HCT116 (cell line): ENCODE measurements around the gene RHBDF2. TPM values are rescaled to one million over a fixed set of nuclear protein-coding genes. Genes with fewer than 3 reads are reported as not detected.

Experiments
- ATAC-seq: fragments of 200-7000 bp; cut with Tn5 transposase; 2 replicates; pipeline ENCODE4 v1.9.1; 2020; ENCODE audit warnings: mild to moderate bottlenecking, moderate library complexity
- BruUV-seq: library from RNA; stranded (reverse); fragments of 400-500 nt; replicated peaks from 2 replicates; lab custom pipeline; 2021; lab: Mats Ljungman, UMichigan
- CTCF ChIA-PET: fragments of 300-600 bp; sonication (Branson Sonifier 250); formaldehyde crosslinking; loops from one replicate; lab custom pipeline; 2021; ENCODE audit warnings: antibody characterized with exemption; lab: Charles Lee
- POLR2A ChIA-PET: fragments of 300-600, 350-600 bp; sonication (Branson Sonifier 250); formaldehyde crosslinking; loops from one replicate; lab custom pipeline; 2021; ENCODE audit warnings: antibody characterized with exemption; lab: Charles Lee
- RAD21 ChIA-PET, 2 experiments: fragments of 300-600 bp; sonication (Branson Sonifier 250); formaldehyde crosslinking; loops; one replicate each; lab custom pipeline; 2023; ENCODE audit warnings: low total read pairs in 2 of 2; ENCODE audit not compliant: uncharacterized antibody in 2 of 2, unreplicated experiment in 2 of 2, low non-redundant PET in 1 of 2; lab: Charles Lee
- DNase-seq: peaks from one replicate; pipeline ENCODE4 v3.0.0-alpha.2; 2010; ENCODE audit warnings: low read depth, low spot score
- H2AFZ ChIP-seq: fragments of 200-600 bp; shearing (Covaris generic), sonication (generic); 2 replicates; pipeline ENCODE4 v1.6.1; 2017; ENCODE audit warnings: low read depth, mixed run types, mixed read lengths, antibody characterized with exemption, low read length; ENCODE audit not compliant: poor library complexity, severe bottlenecking
- H3K27ac ChIP-seq: 2 replicates; pipeline ENCODE4 v1.5.1; 2012; ENCODE audit warnings: low read depth, low read length
- H3K27me3 ChIP-seq: fragments of 200-600 bp; sonication (generic); 2 replicates; pipeline ENCODE4 v1.6.1; 2016; ENCODE audit warnings: mixed run types, low read length, mixed read lengths; ENCODE audit not compliant: insufficient read depth
- H3K36me3 ChIP-seq, 2 experiments: fragments of 200-500 bp in 1 of 2; fragments of 200-600 bp in 1 of 2; sonication (Bioruptor generic) in 1 of 2; sonication (generic) in 1 of 2; 2 replicates each; pipeline versions ENCODE4 v1.5.1 to v1.6.1; 2014 to 2016; ENCODE audit warnings: low read length in 2 of 2, inconsistent platforms in 1 of 2, mixed read lengths in 1 of 2, mixed run types in 1 of 2; ENCODE audit not compliant: insufficient read depth in 2 of 2, control insufficient read depth in 1 of 2
- H3K4me1 ChIP-seq, 2 experiments: fragments of 200-600 bp in 1 of 2; sonication (generic) in 1 of 2; 2 replicates each; pipeline versions ENCODE4 v1.5.1 to v1.6.1; 2012 to 2017; ENCODE audit warnings: low read length in 2 of 2, inconsistent platforms in 1 of 2, mild to moderate bottlenecking in 1 of 2, mixed read lengths in 1 of 2, mixed run types in 1 of 2, moderate library complexity in 1 of 2; ENCODE audit not compliant: insufficient read depth in 2 of 2, control insufficient read depth in 1 of 2
- H3K4me2 ChIP-seq: fragments of 200-600 bp; sonication (generic); 2 replicates; pipeline ENCODE4 v1.6.1; 2017; ENCODE audit warnings: mixed run types, low read length, mixed read lengths
- H3K4me3 ChIP-seq, 2 experiments: fragments of 200-600 bp in 1 of 2; sonication (generic) in 1 of 2; replicated peaks in 1 of 2; 2 replicates each; pipeline ENCODE4 v1.5.1; 2011 to 2016; ENCODE audit warnings: low read length in 2 of 2, control low read depth in 1 of 2, low read depth in 1 of 2, mild to moderate bottlenecking in 1 of 2, mixed read lengths in 1 of 2, mixed run types in 1 of 2
- H3K79me2 ChIP-seq: fragments of 200-600 bp; sonication (generic); 2 replicates; pipeline ENCODE4 v1.6.1; 2017; ENCODE audit warnings: mild to moderate bottlenecking, mixed run types, low read length, moderate library complexity, mixed read lengths; ENCODE audit not compliant: insufficient read depth
- H3K9ac ChIP-seq: fragments of 200-600 bp; sonication (generic); 2 replicates; pipeline ENCODE4 v1.6.1; 2016; ENCODE audit warnings: low read length, mixed read lengths
- H3K9me2 ChIP-seq: fragments of 200-600 bp; sonication (generic), shearing (Covaris generic); 2 replicates; pipeline ENCODE4 v1.6.1; 2017; ENCODE audit warnings: mixed run types, mild to moderate bottlenecking, moderate library complexity; ENCODE audit not compliant: insufficient read depth
- H3K9me3 ChIP-seq, 2 experiments: fragments of 200-500 bp in 1 of 2; fragments of 200-600 bp in 1 of 2; sonication (Bioruptor generic) in 1 of 2; sonication (generic) in 1 of 2; 2 replicates each; pipeline ENCODE4 v1.6.1; 2014 to 2017; ENCODE audit warnings: low read length in 2 of 2, mixed read lengths in 2 of 2, inconsistent platforms in 1 of 2, low read depth in 1 of 2, mild to moderate bottlenecking in 1 of 2, mixed run types in 1 of 2, moderate library complexity in 1 of 2; ENCODE audit not compliant: control insufficient read depth in 1 of 2, insufficient read depth in 1 of 2
- H4K20me1 ChIP-seq: fragments of 200-600 bp; sonication (generic), shearing (Covaris generic); 2 replicates; pipeline ENCODE4 v1.6.1; 2017; ENCODE audit warnings: mixed run types, mild to moderate bottlenecking, moderate library complexity; ENCODE audit not compliant: insufficient read depth
- ATF3 ChIP-seq: IDR thresholded peaks from 2 replicates; pipeline ENCODE4 v1.6.1; 2012
- CBX3 ChIP-seq: IDR thresholded peaks from 2 replicates; pipeline ENCODE4 v1.6.1; 2012; ENCODE audit warnings: low read depth
- CEBPB ChIP-seq: IDR thresholded peaks from 2 replicates; pipeline ENCODE4 v1.6.1; 2012; ENCODE audit warnings: low read depth
- CTCF ChIP-seq, 3 experiments: fragments of 200-600 bp in 1 of 3; sonication (generic) in 1 of 3; IDR thresholded peaks in 2 of 3; conservative IDR thresholded peaks in 1 of 3; 2 replicates each; pipeline ENCODE4 v1.5.1; 2012 to 2017; ENCODE audit warnings: low read depth in 2 of 3, low read length in 2 of 3, antibody characterized with exemption in 1 of 3, borderline replicate concordance in 1 of 3, control low read depth in 1 of 3, mild to moderate bottlenecking in 1 of 3, mixed read lengths in 1 of 3, mixed run types in 1 of 3, moderate library complexity in 1 of 3; ENCODE audit not compliant: insufficient read depth in 1 of 3
- EGR1 ChIP-seq: IDR thresholded peaks from 2 replicates; pipeline ENCODE4 v1.6.1; 2012; ENCODE audit warnings: low read depth
- ELF1 ChIP-seq: IDR thresholded peaks from 2 replicates; pipeline ENCODE4 v1.6.1; 2012; ENCODE audit warnings: low read depth, borderline replicate concordance
- EZH2 ChIP-seq: fragments of 200-600 bp; sonication (generic); IDR thresholded peaks from 2 replicates; pipeline ENCODE4 v1.6.1; 2017; ENCODE audit warnings: antibody characterized with exemption, mixed run types
- JUND ChIP-seq: IDR thresholded peaks from 2 replicates; pipeline ENCODE4 v1.6.1; 2012
- MAX ChIP-seq: IDR thresholded peaks from 2 replicates; pipeline ENCODE4 v1.6.1; 2012
- POLR2A ChIP-seq: IDR thresholded peaks from 2 replicates; pipeline ENCODE4 v1.7.0; 2011; ENCODE audit warnings: borderline replicate concordance; ENCODE audit not compliant: insufficient read depth, insufficient read length; ENCODE audit errors: extremely low read depth
- POLR2AphosphoS5 ChIP-seq: IDR thresholded peaks from 2 replicates; pipeline ENCODE4 v1.6.1; 2011; ENCODE audit warnings: mild to moderate bottlenecking, low read depth, low read length, moderate library complexity
- RAD21 ChIP-seq: IDR thresholded peaks from 2 replicates; pipeline ENCODE4 v1.6.1; 2012; ENCODE audit warnings: low read depth, mild to moderate bottlenecking
- REST ChIP-seq: IDR thresholded peaks from 2 replicates; pipeline ENCODE4 v1.6.1; 2012; ENCODE audit warnings: low read depth
- SIN3A ChIP-seq: IDR thresholded peaks from 2 replicates; pipeline ENCODE4 v1.6.1; 2012; ENCODE audit warnings: low read depth
- SP1 ChIP-seq: IDR thresholded peaks from 2 replicates; pipeline ENCODE4 v1.6.1; 2012; ENCODE audit warnings: low read depth
- SRF ChIP-seq: IDR thresholded peaks from 2 replicates; pipeline ENCODE4 v1.6.1; 2012; ENCODE audit warnings: low read depth
- ZBTB33 ChIP-seq: IDR thresholded peaks from 2 replicates; pipeline ENCODE4 v1.6.1; 2011; ENCODE audit warnings: mild to moderate bottlenecking, low read length, moderate library complexity; ENCODE audit not compliant: insufficient replicate concordance; ENCODE audit errors: extremely low read depth
- ZNF274 ChIP-seq: fragments of 200-500 bp; sonication (Bioruptor generic); IDR thresholded peaks from 2 replicates; pipeline ENCODE4 v1.6.1; 2014; ENCODE audit warnings: mild to moderate bottlenecking, low read depth, low read length, inconsistent platforms
- intact Hi-C: fragments of 100-400 bp; cut with micrococcal nuclease; formaldehyde crosslinking; loops from 2 replicates; pipeline ENCODE4 v1.10.0; 2022
- total RNA-seq: library from RNA; stranded (reverse); gene quantifications from one replicate; pipeline ENCODE4 v1.2.1, GENCODE V29; 2021; ENCODE audit not compliant: unreplicated experiment

Gene RHBDF2
- total RNA-seq, 1 experiment from 2014 or later = 61.1 TPM

- peak overlapping the region; percentile 56 for H3K4me2 ChIP-seq
- no peak for TF ChIP-seq SRF
- TF ChIP-seq JUND = no peak
- TF ChIP-seq ATF3 = no peak
- TF ChIP-seq POLR2AphosphoS5 = no peak
- no peak for TF ChIP-seq EGR1
- peak; percentile 97 to 100 (median 100) for TF ChIP-seq CTCF (IDR thresholded peaks at IDR 0.05 in 2 of 3, conservative IDR thresholded peaks at IDR 0.05 in 1 of 3; ENCODE audit: borderline replicate concordance in 1 of 3, insufficient read depth in 1 of 3, low read depth in 2 of 3, low read length in 2 of 3)
- TF ChIP-seq EZH2 = no peak
- TF ChIP-seq RAD21 = peak; percentile 100
- peak; percentile 28 for TF ChIP-seq POLR2A
- TF ChIP-seq MAX = no peak
- TF ChIP-seq CEBPB = no peak
- TF ChIP-seq ZNF274 = no peak
- no peak for TF ChIP-seq CBX3
- TF ChIP-seq SIN3A = no peak
- TF ChIP-seq ZBTB33 = no peak
- no peak for TF ChIP-seq ELF1
- TF ChIP-seq REST = no peak
- TF ChIP-seq SP1 = no peak
Observed at GRCh38 chr17:76523084-76524037, 22.1 kb upstream of the RHBDF2 start.

More at GRCh38 chr17:76523084-76524037, 22.1 kb upstream of the RHBDF2 start:
- ChIA-PET RAD21 (interaction anchor here (0.7 to 2.8 kb wide), 5 partner anchors 24 to 158 kb away, joined by 3 to 17 read pairs (median 4); no protein-coding TSS in a partner anchor), POLR2A (interaction anchor here (1.0 to 1.5 kb wide), 5 partner anchors 23 to 158 kb away, joined by 3 to 9 read pairs (median 4); no protein-coding TSS in a partner anchor), CTCF (interaction anchor here (0.5 to 2.9 kb wide), 39 partner anchors 9 to 737 kb away, joined by 3 to 55 read pairs (median 5); partner anchors contain the start of genes AANAT, JMJD6, METTL23 and PRCD)
- no peaks in the 10 kb centered on the region for H3K9me2 ChIP-seq
- H3K27me3 ChIP-seq = no peaks in the 10 kb centered on the region
- H3K9ac ChIP-seq = peak overlapping the region; percentile 7; the same call in 1 of the 2 replicates
- no peaks in the 10 kb centered on the region for H3K36me3 ChIP-seq
- BruUV-seq = no TSS peak
- no peak overlapping the region for H3K27ac ChIP-seq
- H3K4me1 ChIP-seq = peaks cover 0 to 20% of the 10 kb centered on the region in 2 experiments; a peak in 3 of 4 replicates
- H3K4me3 ChIP-seq = peak overlapping the region; percentile 1 to 19; a peak in 3 of 4 replicates
- H3K79me2 ChIP-seq = no peaks in the 10 kb centered on the region
- no peaks in the 10 kb centered on the region for H3K9me3 ChIP-seq
- peak overlapping the region; percentile 84 for H2AFZ ChIP-seq
- ATAC-seq (peak; percentile 97), DNase-seq (peak; percentile 58)
- H4K20me1 ChIP-seq = no peaks in the 10 kb centered on the region
- intact Hi-C loops = loop anchor here (1.0 kb wide), 4 partner anchors 24 to 191 kb away; no protein-coding TSS in a partner anchor
